A549 (cell line): ENCODE measurements around the gene TRAPPC13. TPM values are rescaled to one million over a fixed set of nuclear protein-coding genes. Genes with fewer than 3 reads are reported as not detected.

Experiments used
- ATAC-seq, 2 experiments: fragments of 200-7000 bp in 1 of 2; fragments of >200 bp in 1 of 2; cut with Nextera tagmentation in 1 of 2; cut with Tn5 transposase in 1 of 2; 3 replicates each; pipeline versions ENCODE4 v1.8.0 to v1.9.1; 2018 to 2020; ENCODE audit warnings: mild to moderate bottlenecking in 1 of 2, moderate library complexity in 1 of 2
- CTCF ChIA-PET: fragments of 300-600 bp; sonication (Branson Sonifier 250); formaldehyde crosslinking; extraction: SDS; loops from one replicate; lab custom pipeline; 2021; ENCODE audit warnings: antibody characterized with exemption, inconsistent platforms; lab: Yijun Ruan, JAX
- POLR2A ChIA-PET: fragments of 350-600 bp; formaldehyde crosslinking; extraction: SDS; loops from one replicate; lab custom pipeline; 2021; ENCODE audit warnings: antibody characterized with exemption, inconsistent platforms; lab: Yijun Ruan, JAX
- DNase-seq, 2 experiments: peaks; one replicate each; pipeline versions ENCODE4 v3.0.0 to v3.0.0-alpha.2; 2011 to 2016; ENCODE audit warnings: low read depth in 1 of 2, low spot score in 1 of 2
- FAIRE-seq: peaks from 2 replicates; lab custom pipeline; 2011; peaks lifted over from hg19 to GRCh38; lab: Jason Lieb, UNC
- H3K27ac ChIP-seq, 2 experiments: fragments of >200 bp; sonication (Bioruptor Twin); formaldehyde crosslinking; 3 replicates each; pipeline ENCODE4 v1.5.1; 2016 to 2017
- H3K4me1 ChIP-seq: fragments of >200 bp; sonication (Bioruptor Twin); formaldehyde crosslinking; 3 replicates; pipeline ENCODE4 v1.6.1; 2016
- H3K4me2 ChIP-seq: fragments of >200 bp; sonication (Bioruptor Twin); formaldehyde crosslinking; 3 replicates; pipeline ENCODE4 v1.6.1; 2016
- H3K4me3 ChIP-seq: fragments of >200 bp; sonication (Bioruptor Twin); formaldehyde crosslinking; 3 replicates; pipeline ENCODE4 v1.5.1; 2016
- H3K9me3 ChIP-seq: fragments of >200 bp; sonication (Bioruptor Twin); formaldehyde crosslinking; 3 replicates; pipeline ENCODE4 v1.6.1; 2016
- ATOH8 ChIP-seq: fragments of 250-450 bp; sonication (Bioruptor Pico); IDR thresholded peaks from 2 replicates; pipeline ENCODE4 v1.5.0; 2020; ENCODE audit warnings: low read depth, mild to moderate bottlenecking, moderate library complexity
- CBX8 ChIP-seq: fragments of 200-600 bp; sonication (generic); IDR thresholded peaks from 2 replicates; pipeline ENCODE4 v1.6.1; 2016
- CHD2 ChIP-seq: fragments of 150-350 bp; IDR thresholded peaks from 2 replicates; pipeline ENCODE4 v1.6.1; 2014; ENCODE audit warnings: low read length; ENCODE audit not compliant: partially characterized antibody
- EHF ChIP-seq: fragments of 250-450 bp; sonication (Bioruptor Pico); IDR thresholded peaks from 2 replicates; pipeline ENCODE4 v1.5.0; 2020; ENCODE audit warnings: mild to moderate bottlenecking
- EHMT2 ChIP-seq: fragments of 200-600 bp; sonication (generic); IDR thresholded peaks from 2 replicates; pipeline ENCODE4 v1.6.1; 2016; ENCODE audit warnings: antibody characterized with exemption, low read depth, mild to moderate bottlenecking, moderate library complexity
- EP300 ChIP-seq, 2 experiments: fragments of >200 bp; sonication (Bioruptor Twin); formaldehyde crosslinking; IDR thresholded peaks; 2 replicates in 1 of 2; 3 replicates in 1 of 2; pipeline ENCODE4 v1.6.1; 2016 to 2017
- FOSL2 ChIP-seq, 2 experiments: fragments of 450-650 bp in 1 of 2; fragments of >200 bp in 1 of 2; sonication (Bioruptor Twin) in 1 of 2; formaldehyde crosslinking; IDR thresholded peaks; 2 replicates each; pipeline versions ENCODE4 v1.5.0 to v1.6.1; 2016 to 2020; ENCODE audit warnings: mild to moderate bottlenecking in 1 of 2, moderate library complexity in 1 of 2
- FOXS1 ChIP-seq: fragments of 250-450 bp; sonication (Bioruptor Pico); IDR thresholded peaks from 2 replicates; pipeline ENCODE4 v1.5.0; 2020; ENCODE audit warnings: mild to moderate bottlenecking, moderate library complexity
- HES2 ChIP-seq: fragments of >200 bp; sonication (Bioruptor Twin); formaldehyde crosslinking; IDR thresholded peaks from 2 replicates; pipeline ENCODE4 v1.6.1; 2016
- HEYL ChIP-seq: fragments of 250-450 bp; sonication (Bioruptor Pico); IDR thresholded peaks from 2 replicates; pipeline ENCODE4 v1.8.0; 2021; ENCODE audit warnings: mild to moderate bottlenecking, moderate library complexity
- HOXA7 ChIP-seq: fragments of 250-450 bp; sonication (Bioruptor Pico); IDR thresholded peaks from 2 replicates; pipeline ENCODE4 v1.5.0; 2020; ENCODE audit warnings: mild to moderate bottlenecking, moderate library complexity
- KDM1A ChIP-seq: fragments of 200-600 bp; sonication (generic); IDR thresholded peaks from 2 replicates; pipeline ENCODE4 v1.6.1; 2016; ENCODE audit warnings: low read depth, mild to moderate bottlenecking
- MYC ChIP-seq: IDR thresholded peaks from 2 replicates; pipeline ENCODE4 v1.6.1; 2012; ENCODE audit warnings: mild to moderate bottlenecking, inconsistent platforms, low read length, improper control_type of control experiment, borderline replicate concordance
- NR3C1 ChIP-seq: fragments of >200 bp; sonication (Bioruptor Twin); formaldehyde crosslinking; IDR thresholded peaks from 3 replicates; pipeline ENCODE4 v1.6.1; 2017
- PBX3 ChIP-seq: IDR thresholded peaks from 2 replicates; pipeline ENCODE4 v1.6.1; 2012
- PHF8 ChIP-seq: fragments of 200-600 bp; sonication (generic); IDR thresholded peaks from 2 replicates; pipeline ENCODE4 v1.6.1; 2016; ENCODE audit warnings: low read depth, mild to moderate bottlenecking, antibody characterized with exemption, moderate library complexity, borderline replicate concordance
- POLR2AphosphoS2 ChIP-seq: conservative IDR thresholded peaks from 2 replicates; pipeline ENCODE4 v1.6.1; 2012; ENCODE audit warnings: low read length, improper control_type of control experiment, inconsistent platforms
- RARB ChIP-seq: fragments of 250-450 bp; sonication (Bioruptor Pico); IDR thresholded peaks from 2 replicates; pipeline ENCODE4 v1.8.0; 2021; ENCODE audit warnings: mild to moderate bottlenecking, moderate library complexity
- RCOR1 ChIP-seq: fragments of 150-350 bp; IDR thresholded peaks from 2 replicates; pipeline ENCODE4 v1.6.1; 2014; ENCODE audit warnings: antibody characterized with exemption, low read length, low read depth
- RFX5 ChIP-seq: fragments of 450-650 bp; IDR thresholded peaks from 2 replicates; pipeline ENCODE4 v1.7.1; 2014; ENCODE audit warnings: antibody characterized with exemption, mild to moderate bottlenecking, moderate library complexity
- RNF2 ChIP-seq: fragments of 200-600 bp; sonication (generic); IDR thresholded peaks from 2 replicates; pipeline ENCODE4 v1.6.1; 2016; ENCODE audit warnings: low read depth, mild to moderate bottlenecking, antibody characterized with exemption, moderate library complexity, borderline replicate concordance
- SMC3 ChIP-seq: fragments of >200 bp; sonication (Bioruptor Twin); formaldehyde crosslinking; IDR thresholded peaks from 3 replicates; pipeline ENCODE4 v1.6.1; 2018; ENCODE audit warnings: inconsistent platforms
- SREBF2 ChIP-seq: fragments of 450-650 bp; IDR thresholded peaks from 2 replicates; pipeline ENCODE4 v1.6.1; 2014; ENCODE audit warnings: mild to moderate bottlenecking, moderate library complexity
- TFCP2L1 ChIP-seq: fragments of 250-450 bp; sonication (Bioruptor Pico); IDR thresholded peaks from 2 replicates; pipeline ENCODE4 v1.5.0; 2021; ENCODE audit warnings: mild to moderate bottlenecking
- TP53 ChIP-seq: fragments of 250-450 bp; sonication (Bioruptor Pico); IDR thresholded peaks from 2 replicates; pipeline ENCODE4 v1.5.0; 2021; ENCODE audit warnings: mild to moderate bottlenecking, moderate library complexity
- ZC3H11A ChIP-seq: fragments of 450-650 bp; IDR thresholded peaks from 2 replicates; pipeline ENCODE4 v1.6.1; 2014; ENCODE audit warnings: antibody characterized with exemption, mild to moderate bottlenecking
- ZNF302 ChIP-seq: fragments of 250-450 bp; sonication (Bioruptor Pico); IDR thresholded peaks from 2 replicates; pipeline ENCODE4 v1.9.0; 2021; ENCODE audit warnings: inconsistent platforms, mild to moderate bottlenecking, moderate library complexity
- WGBS: methylation state at CpG from one replicate; pipeline ENCODE4 v1.1.6; 2017; ENCODE audit errors: missing lambda C conversion rate; 5-methylcytosine and 5-hydroxymethylcytosine counted together
- polyA plus RNA-seq, 4 experiments: library from polyadenylated mRNA; depleted of rRNA in 3 of 4; stranded (reverse); fragments of >200 nt; fragmentation: RNase III in 1 of 4; extraction: RNeasy Plus Mini Kit Qiagen cat#74134 plus additional on column Dnase treatment in 1 of 4; gene quantifications; 2 replicates in 3 of 4; 3 replicates in 1 of 4; pipeline ENCODE4 v1.2.3, GENCODE V29; 2011 to 2017

The TRAPPC13 gene
- polyA plus RNA-seq, 2 of the 4 experiments (the other 2 are of a cell fraction), result 17.2 to 35.1 TPM

DNA sequence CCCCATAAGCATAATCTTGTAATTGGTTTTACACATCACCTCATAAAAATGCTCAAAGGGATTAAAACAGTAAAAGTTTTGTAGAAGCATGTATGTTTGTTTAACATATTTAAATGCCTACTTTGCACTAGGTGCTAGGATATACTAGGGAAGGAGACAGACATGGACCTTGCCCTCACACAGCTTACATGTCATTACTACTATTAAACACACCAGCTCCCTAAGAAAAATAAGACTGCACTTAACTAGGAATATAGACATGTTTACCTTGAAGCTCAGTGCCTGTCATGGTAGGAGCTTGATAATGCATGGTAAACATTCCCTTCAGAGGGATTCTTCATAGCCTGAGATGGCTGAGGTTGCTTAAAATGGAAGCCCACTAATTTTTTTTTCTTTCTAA, 6.2 kb downstream of the TRAPPC13 start:
- ATAC-seq, result no peak
- H3K4me1 ChIP-seq, result peaks cover 5% of the 10 kb centered on the region; the same call in 2 of the 3 replicates
- H3K4me3 ChIP-seq, result no peak overlapping the region
- H3K4me2 ChIP-seq, result no peak overlapping the region
- no peak overlapping the region for H3K27ac ChIP-seq
- CTCF ChIA-PET, result interaction anchor here (0.5 kb wide), 1 partner anchor 8 kb away, joined by 3 read pairs; no protein-coding TSS in a partner anchor
- POLR2A ChIA-PET, result no interaction called here
- FAIRE-seq, result no peak
- DNase-seq, result no peak
- H3K9me3 ChIP-seq, result no peaks in the 10 kb centered on the region
- no peak for TF ChIP-seq EHF (CRISPR knock-in tag)

- ATAC-seq, result no peak
- 86% methylated on average over 4 of the region's 4 CpGs for whole genome bisulfite sequencing
- no peak for TF ChIP-seq CBX8
- TF ChIP-seq, all 56 proteins: peak for 0
- CTCF ChIA-PET, result no interaction called here
- no peaks in the 10 kb centered on the region for H3K9me3 ChIP-seq
- H3K27ac ChIP-seq, result no peak overlapping the region
- H3K4me1 ChIP-seq, result no peaks in the 10 kb centered on the region
- no peak overlapping the region for H3K4me2 ChIP-seq
- H3K4me3 ChIP-seq, result no peak overlapping the region
- FAIRE-seq (no peak), DNase-seq (no peak)
- POLR2A ChIA-PET, result no interaction called here
Observed at GRCh38 chr5:65640240-65640639, 15.4 kb downstream of the TRAPPC13 start.

- no peaks in the 10 kb centered on the region for H3K4me1 ChIP-seq
- no peaks in the 10 kb centered on the region for H3K9me3 ChIP-seq
- no peak overlapping the region for H3K4me3 ChIP-seq
- H3K4me2 ChIP-seq, result no peak overlapping the region
- TF ChIP-seq ZC3H11A, result no peak
- TF ChIP-seq ATOH8 (CRISPR knock-in tag), result no peak
- TF ChIP-seq FOSL2 (IDR thresholded peaks at IDR 0.05), result no peak
- TF ChIP-seq FOSL2 (CRISPR knock-in tag; IDR thresholded peaks at IDR 0.05), result no peak
- TF ChIP-seq RARB, result no peak
- no peak for TF ChIP-seq SREBF2
- no peak for TF ChIP-seq TFCP2L1 (CRISPR knock-in tag)
- TF ChIP-seq RFX5, result no peak
- no peak for TF ChIP-seq HEYL (CRISPR knock-in tag)
- no peak for TF ChIP-seq PBX3
- no peak for TF ChIP-seq ZNF302
- TF ChIP-seq FOXS1 (CRISPR knock-in tag), result no peak
- TF ChIP-seq EP300 (IDR thresholded peaks at IDR 0.05), result no peak
- TF ChIP-seq HOXA7, result no peak
- TF ChIP-seq CHD2, result no peak
- TF ChIP-seq RNF2, result no peak
- no peak for TF ChIP-seq PHF8
- TF ChIP-seq HES2, result no peak
- ChIA-PET CTCF (interaction anchor here (0.8 kb wide), 1 partner anchor 26 kb away, joined by 3 read pairs; no protein-coding TSS in a partner anchor), POLR2A (no interaction called here)
- no peak overlapping the region for H3K27ac ChIP-seq
- FAIRE-seq (no peak), ATAC-seq (no peak), DNase-seq (no peak)
- 99% methylated on average over 2 of the region's 2 CpGs for WGBS
Observed at GRCh38 chr5:65646938-65647337, 22.1 kb downstream of the TRAPPC13 start.

DNA sequence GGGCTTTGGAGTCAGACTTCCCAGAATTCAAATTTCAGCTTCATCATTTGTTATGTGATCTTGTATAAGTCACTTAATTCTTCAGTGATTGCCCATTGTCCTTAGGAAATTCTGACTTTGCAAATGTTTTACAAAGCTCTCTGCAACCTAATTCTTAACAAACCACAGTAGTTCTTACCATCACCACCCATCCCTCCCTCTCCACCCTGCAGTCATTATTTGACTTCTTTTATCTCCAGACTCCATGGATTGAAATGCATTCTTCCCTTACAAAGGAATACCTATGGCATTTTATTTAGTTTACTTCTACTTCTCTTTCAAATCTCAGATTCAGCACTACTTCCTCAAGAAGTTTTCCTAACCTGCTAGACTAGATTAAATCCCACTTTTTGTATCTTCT, 23.1 kb downstream of the TRAPPC13 start:
- Histone ChIP-seq H3K4me1 (no peaks in the 10 kb centered on the region), H3K9me3 (no peaks in the 10 kb centered on the region), H3K4me2 (no peak overlapping the region), H3K4me3 (no peak overlapping the region), H3K27ac (no peak overlapping the region)
- no peak for ATAC-seq
- TF ChIP-seq EP300 (IDR thresholded peaks at IDR 0.05) (no peak), RCOR1 (no peak), RNF2 (no peak), MYC (no peak), HES2 (no peak), SMC3 (no peak), POLR2AphosphoS2 (no peak), HOXA7 (no peak), ZC3H11A (no peak), EHMT2 (no peak), ATOH8 (CRISPR knock-in tag) (no peak), KDM1A (no peak), PBX3 (no peak), TP53 (CRISPR knock-in tag) (no peak), EHF (CRISPR knock-in tag) (no peak), SREBF2 (no peak), FOSL2 (IDR thresholded peaks at IDR 0.05) (no peak), FOSL2 (CRISPR knock-in tag; IDR thresholded peaks at IDR 0.05) (no peak), FOXS1 (CRISPR knock-in tag) (no peak), NR3C1 (no peak)
- no peak for DNase-seq
- no peak for FAIRE-seq
- ChIA-PET POLR2A (no interaction called here), CTCF (no interaction called here)
